Stromal cell of bone marrow (primary cell): ENCODE data around the gene PTPN21.
A peak's percentile ranks its signal among the peaks of the same experiment; 100 is the strongest.

Source experiments
- DNase-seq: peaks from one replicate; pipeline ENCODE4 v3.0.0-alpha.2; 2012; ENCODE audit warnings: low read depth

Gene PTPN21

DNA sequence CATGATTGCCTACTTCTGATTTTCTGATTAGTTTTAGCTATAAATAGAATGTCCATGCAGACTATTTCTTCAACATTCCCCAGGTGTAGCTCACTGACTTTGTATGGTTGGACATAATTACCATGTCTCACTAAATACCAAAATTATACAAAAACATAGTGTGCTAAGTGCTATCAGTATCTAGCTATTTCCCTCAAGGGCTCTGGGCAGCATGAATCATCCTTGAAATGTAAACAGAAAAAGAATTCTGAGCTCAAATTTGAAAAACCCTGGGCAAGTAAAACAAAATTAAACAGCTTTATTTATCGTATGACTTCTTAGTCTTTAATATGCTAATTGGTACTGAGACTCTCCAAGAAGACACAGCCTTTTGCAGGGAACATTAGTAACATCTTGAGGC, 86.4 kb downstream of the PTPN21 start:
- DNase-seq, result peak; percentile 18

DNA sequence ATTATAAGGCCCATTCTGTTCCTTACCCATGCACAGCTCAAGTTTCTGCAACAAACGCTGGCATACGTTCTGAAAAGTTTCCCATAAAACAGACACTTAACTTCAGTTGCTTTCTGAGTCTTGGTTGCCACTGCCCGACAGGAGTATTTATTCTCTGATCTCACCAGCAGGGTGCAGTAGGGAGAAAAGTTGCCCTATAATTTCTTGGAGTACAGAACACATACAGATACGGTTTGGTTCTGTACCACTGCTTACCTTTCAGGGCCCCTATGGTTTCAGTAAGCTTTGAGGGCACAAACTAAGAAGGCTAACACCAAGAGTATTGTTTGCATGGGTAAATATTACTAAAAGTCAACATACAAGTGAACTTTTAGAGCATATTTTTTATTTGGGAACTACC, 91.5 kb downstream of the PTPN21 start:
- DNase-seq, result no peak

DNA sequence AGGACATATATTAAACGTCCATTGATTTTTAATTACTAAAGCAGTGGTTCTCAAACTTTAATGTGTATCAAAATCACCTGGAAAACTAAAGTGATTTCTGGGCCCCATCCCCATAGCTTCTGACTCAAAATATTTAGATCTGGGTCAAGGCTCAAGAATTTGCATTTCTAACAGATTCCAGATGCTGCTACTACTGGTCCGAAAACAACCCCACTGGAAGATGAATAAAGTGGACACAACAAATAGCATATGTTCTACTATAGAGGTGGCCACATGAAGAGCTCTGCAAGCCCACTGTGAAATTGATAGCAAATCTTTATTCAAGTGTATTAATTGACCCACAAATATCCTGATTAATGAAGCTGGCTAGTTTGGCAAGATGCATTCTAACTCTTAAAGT, 99.9 kb downstream of the PTPN21 start:
- DNase-seq, result no peak

DNA sequence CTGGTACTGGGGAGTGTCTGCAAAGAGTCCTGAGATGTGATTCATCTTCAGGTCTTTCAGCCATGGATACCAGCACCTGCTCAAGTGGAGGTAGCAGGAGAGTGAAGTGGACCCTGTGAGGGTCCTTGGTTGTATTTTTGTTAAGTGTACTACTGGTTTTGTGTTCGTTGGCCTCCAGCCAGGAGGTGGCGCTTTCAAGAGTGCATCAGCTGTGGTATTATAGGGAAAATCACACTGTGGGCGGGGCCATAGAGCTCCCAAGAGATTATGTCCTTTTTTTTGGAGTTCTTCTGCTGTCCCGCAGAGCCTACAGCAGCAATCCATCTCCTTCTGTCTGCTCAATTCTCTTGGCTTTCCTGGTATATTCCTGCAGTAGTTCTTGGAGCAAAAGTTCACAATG, 102.6 kb downstream of the PTPN21 start:
- DNase-seq, result no peak

DNA sequence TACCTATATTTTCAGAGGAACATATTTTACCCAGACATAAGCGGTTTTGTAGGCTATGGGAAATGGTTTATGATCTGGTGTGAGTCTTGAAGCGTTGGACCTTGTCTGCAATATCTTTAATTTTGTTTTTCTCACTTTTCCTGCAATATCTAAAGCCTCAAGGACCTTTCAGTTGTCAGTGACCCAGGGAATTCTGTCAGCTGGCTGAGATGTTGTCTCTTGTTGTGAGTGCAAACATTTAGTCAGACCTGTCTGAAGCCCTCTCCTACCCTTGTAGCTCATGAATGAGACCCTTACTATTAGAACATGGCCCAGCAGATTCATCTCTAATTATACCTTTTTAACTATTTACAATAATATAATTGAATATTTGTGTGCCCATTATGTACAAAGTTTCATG, 115.7 kb downstream of the PTPN21 start:
- DNase-seq, result no peak

DNA sequence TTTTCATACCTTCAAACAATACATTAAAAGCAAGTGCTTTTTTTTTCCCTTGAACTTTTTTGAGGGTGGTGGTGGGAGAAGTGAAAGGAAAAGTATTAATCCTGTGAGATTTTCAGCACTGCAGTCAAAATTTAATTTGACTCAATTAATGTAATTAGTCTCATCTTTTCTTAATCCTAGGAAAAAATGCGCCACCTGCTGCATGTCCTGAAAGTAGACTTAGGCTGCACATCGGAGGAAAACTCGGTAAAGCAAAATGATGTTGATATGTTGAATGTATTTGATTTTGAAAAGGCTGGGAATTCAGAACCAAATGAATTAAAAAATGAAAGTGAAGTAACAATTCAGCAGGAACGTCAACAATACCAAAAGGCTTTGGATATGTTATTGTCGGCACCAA, 117.1 kb downstream of the PTPN21 start:
- DNase-seq, result no peak

DNA sequence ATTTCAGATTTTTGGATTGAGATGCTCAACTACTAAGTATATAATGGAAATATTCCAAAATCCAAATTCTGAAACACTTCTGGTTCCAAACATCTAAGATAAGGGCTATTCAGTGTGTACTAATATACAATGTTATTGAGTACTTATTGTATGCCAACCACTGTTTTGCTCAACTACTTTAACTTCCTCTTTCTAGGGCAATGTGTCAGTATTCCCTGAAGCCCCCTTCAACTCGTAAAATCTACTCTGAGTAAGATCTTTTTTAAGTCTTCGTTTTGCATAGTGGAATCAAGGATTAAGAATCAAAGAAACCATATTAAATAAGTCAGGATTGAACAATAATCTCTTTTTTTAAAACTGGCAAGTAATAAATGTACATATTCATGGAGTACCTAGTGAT, 123.8 kb downstream of the PTPN21 start:
- no peak for DNase-seq

DNA sequence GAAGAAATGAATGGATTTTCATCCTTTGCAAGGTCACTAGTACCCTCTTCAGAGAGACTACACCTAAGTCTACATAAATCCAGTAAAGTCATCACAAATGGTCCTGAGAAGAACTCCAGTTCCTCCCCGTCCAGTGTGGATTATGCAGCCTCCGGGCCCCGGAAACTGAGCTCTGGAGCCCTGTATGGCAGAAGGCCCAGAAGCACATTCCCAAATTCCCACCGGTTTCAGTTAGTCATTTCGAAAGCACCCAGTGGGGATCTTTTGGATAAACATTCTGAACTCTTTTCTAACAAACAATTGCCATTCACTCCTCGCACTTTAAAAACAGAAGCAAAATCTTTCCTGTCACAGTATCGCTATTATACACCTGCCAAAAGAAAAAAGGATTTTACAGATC, 128.5 kb downstream of the PTPN21 start:
- peak; percentile 29 for DNase-seq

DNA sequence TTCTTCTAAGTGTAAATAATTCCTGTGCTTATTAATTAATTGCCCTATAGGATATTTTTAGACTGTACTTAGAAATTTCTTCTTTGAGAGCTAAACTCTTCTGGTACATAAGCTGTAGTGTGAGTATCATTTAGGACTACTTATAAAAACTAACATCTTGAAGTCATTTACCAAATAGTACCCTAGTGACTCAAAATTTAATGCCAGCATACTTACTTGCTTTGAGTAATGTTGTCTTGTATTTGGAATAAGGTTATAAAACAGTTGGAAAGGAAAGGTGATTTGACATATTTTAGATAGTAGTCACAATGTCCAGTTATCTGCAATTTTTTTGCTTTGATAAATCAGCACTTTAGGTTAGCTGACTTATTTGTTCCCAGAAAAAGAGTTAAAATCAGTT, 130.2 kb downstream of the PTPN21 start:
- DNase-seq, result peak; percentile 24

DNA sequence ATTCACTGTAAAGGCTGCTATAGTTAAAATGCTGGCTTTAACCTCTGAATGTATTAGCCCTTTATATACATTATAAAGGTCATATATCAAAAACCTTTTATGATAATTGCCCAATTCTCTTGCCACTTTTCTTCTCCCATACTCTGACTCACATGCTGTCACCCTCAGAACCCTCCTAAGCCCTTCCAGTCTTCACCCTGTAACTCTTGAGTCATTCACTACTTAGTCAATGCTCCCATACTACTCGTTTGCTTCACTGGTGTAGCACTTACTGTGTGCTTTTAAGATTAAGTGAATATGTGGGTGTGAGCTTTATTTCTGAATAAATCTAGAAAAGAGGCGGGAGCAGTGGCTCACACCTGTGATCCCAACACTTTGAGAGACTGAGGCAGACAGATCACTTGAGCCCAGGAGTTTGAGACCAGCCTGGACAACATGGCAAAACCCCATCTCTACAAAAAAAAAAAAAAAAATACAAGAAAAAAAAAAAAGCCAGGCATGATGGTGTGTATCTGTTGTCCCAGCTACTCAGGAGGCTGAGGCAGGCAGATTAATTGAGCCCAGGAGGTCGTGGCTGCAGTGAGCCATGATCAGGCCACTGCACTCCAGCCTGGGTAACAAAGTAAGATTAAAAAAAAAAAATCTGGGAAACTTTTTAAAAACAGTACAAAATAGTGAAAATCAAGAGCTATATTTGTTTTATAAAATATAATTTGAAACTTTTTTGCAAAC, 131.7 kb downstream of the PTPN21 start:
- peak; percentile 72 for DNase-seq

DNA sequence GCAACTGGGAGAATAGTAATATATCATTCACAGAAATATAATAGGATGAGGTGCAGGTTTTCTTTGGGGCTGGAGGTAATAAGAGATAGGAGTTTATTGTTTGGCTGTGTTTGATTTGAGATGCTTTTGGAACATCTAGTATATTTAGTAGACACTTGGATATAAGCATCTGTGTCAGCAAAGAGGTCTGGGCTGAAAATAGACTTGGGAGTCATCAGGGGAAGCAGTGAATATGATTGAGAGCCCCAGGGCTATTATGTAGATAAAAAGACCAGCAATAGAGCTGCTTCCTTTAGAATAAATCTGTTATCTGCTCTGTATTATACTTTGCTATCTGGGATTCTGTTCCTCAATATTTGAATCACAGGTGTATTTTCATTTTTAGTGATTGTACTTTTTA, 132.8 kb downstream of the PTPN21 start:
- DNase-seq, result no peak

DNA sequence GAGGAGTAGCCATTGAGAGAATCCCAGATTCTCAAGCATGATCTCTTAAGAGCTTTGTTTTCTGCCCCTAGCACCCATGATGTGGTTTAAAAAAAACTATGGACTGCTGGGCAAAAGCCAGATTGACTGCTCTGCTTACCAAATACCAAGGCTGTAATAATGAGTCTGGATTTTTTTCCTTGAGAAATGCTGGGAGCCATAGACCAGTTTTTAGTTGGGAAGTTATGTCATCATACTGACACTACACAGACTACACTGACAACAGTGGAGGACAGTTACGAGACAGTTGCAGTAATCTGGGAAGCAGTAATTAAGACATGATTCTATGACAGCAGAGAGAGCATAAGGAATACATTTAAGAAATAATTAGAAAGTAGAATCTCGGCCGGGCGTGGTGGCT, 133.5 kb downstream of the PTPN21 start:
- DNase-seq, result peak; percentile 13

DNA sequence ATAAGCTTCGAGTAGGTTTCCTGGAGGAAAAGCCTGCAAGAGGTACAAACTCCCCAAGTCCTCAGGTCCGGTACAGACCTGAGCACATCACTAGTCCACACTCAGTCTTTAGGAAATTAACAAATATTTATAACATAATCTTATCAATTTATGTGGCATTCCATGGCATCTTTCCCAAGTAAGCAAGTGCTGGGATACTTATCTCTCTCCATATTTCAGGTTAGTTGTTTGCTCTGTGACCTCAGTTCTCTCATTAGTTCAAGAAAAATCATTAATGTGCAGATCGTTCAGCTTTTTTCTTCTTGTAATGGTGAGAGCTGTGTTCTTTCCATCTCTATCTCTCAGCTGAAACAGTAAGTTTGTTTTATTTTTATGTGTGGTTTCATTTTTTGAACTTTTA, 134.6 kb downstream of the PTPN21 start:
- DNase-seq, result no peak

DNA sequence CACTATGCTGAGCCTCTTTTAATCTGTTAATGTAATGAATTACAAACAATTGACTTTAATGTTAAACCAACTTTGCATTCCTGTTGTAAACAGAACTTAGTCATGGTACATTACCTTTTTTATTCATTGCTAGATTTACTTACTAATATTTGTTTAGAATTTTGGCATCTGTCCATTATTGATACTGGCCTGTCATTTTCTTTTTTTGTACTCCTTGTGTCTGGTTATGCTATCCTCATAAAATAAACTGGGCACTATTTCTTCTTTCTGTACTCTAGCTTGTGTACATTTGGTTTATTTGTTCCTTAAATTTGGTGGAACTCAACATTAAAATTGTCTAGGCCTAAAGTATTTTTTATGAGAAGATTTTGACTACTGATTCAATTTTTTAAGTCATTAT, 137.2 kb downstream of the PTPN21 start:
- DNase-seq, result no peak
